Measurements from ENCODE around the gene TUBGCP2.

The TUBGCP2 gene

GRCh38 chr10:133277993-133278576 is 30.6 kb downstream of the TUBGCP2 start:
- TF ChIP-seq, protein P1, sequence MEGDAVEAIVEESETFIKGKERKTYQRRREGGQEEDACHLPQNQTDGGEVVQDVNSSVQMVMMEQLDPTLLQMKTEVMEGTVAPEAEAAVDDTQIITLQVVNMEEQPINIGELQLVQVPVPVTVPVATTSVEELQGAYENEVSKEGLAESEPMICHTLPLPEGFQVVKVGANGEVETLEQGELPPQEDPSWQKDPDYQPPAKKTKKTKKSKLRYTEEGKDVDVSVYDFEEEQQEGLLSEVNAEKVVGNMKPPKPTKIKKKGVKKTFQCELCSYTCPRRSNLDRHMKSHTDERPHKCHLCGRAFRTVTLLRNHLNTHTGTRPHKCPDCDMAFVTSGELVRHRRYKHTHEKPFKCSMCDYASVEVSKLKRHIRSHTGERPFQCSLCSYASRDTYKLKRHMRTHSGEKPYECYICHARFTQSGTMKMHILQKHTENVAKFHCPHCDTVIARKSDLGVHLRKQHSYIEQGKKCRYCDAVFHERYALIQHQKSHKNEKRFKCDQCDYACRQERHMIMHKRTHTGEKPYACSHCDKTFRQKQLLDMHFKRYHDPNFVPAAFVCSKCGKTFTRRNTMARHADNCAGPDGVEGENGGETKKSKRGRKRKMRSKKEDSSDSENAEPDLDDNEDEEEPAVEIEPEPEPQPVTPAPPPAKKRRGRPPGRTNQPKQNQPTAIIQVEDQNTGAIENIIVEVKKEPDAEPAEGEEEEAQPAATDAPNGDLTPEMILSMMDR (IDR thresholded peaks at IDR 0.05; ENCODE audit: poor library complexity, severe bottlenecking): no peak
- peak overlapping the region; percentile 90 for H3K27ac ChIP-seq (ENCODE audit: poor library complexity, severe bottlenecking)
- no peak for DNase-seq (ENCODE audit: low spot score)
- no peaks in the 10 kb centered on the region for H3K9me3 ChIP-seq (ENCODE audit: severe bottlenecking)
- ATAC-seq (ENCODE audit: low read depth): no peak
- H3K4me1 ChIP-seq (ENCODE audit: insufficient read depth, poor library complexity, severe bottlenecking): peaks cover 42% of the 10 kb centered on the region
- peaks cover 33% of the 10 kb centered on the region for H3K36me3 ChIP-seq (ENCODE audit: low read depth)
- H3K4me3 ChIP-seq (ENCODE audit: severe bottlenecking): no peak overlapping the region
- H3K27me3 ChIP-seq (ENCODE audit: insufficient read depth, poor library complexity, severe bottlenecking): no peaks in the 10 kb centered on the region

DNA sequence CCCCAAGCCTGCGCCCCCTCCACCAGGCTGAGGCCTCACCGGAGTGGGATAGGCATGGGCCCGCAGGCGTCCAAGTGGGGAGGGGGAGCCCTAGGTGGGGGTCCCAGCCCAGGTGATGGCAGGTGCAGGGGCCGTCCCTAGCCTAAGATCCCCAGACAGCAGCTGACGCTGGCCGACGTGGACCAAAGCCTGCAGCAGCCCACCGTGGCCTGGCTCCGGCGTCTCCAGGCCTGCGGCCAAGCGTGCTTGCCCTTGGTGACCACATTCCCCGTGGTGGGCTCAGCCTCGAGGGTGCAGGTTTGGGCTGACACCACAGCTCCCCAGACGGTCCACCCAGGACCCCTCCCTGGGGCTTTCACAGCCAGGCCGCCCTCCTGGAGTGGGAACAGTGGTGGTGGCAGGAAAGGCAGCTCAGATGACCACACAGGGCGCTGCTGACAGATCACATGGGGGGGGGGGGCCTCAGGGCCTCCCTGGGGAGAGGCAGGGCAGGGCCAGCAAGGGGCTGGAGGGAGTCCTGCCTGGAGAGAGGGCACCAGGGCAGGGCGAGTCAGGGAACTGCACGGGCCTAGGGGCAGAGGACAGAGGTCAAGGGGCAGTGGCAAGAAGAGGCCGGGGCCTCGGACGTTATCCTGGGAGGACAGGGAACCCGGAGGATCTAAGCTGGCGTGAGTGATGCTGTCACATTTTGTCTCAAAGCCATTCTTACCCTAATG is 31.2 kb downstream of the TUBGCP2 start:
- Histone ChIP-seq H3K27me3 (ENCODE audit: insufficient read depth, poor library complexity, severe bottlenecking) (no peaks in the 10 kb centered on the region), H3K27ac (ENCODE audit: poor library complexity, severe bottlenecking) (peak overlapping the region; percentile 90), H3K36me3 (ENCODE audit: low read depth) (peaks cover 29% of the 10 kb centered on the region), H3K4me1 (ENCODE audit: insufficient read depth, poor library complexity, severe bottlenecking) (peaks cover 42% of the 10 kb centered on the region), H3K4me3 (ENCODE audit: severe bottlenecking) (no peak overlapping the region), H3K9me3 (ENCODE audit: severe bottlenecking) (no peaks in the 10 kb centered on the region)
- DNase-seq (ENCODE audit: low spot score) (no peak), ATAC-seq (ENCODE audit: low read depth) (no peak)
- TF ChIP-seq, protein P1 (IDR thresholded peaks at IDR 0.05; ENCODE audit: poor library complexity, severe bottlenecking): no peak

DNA sequence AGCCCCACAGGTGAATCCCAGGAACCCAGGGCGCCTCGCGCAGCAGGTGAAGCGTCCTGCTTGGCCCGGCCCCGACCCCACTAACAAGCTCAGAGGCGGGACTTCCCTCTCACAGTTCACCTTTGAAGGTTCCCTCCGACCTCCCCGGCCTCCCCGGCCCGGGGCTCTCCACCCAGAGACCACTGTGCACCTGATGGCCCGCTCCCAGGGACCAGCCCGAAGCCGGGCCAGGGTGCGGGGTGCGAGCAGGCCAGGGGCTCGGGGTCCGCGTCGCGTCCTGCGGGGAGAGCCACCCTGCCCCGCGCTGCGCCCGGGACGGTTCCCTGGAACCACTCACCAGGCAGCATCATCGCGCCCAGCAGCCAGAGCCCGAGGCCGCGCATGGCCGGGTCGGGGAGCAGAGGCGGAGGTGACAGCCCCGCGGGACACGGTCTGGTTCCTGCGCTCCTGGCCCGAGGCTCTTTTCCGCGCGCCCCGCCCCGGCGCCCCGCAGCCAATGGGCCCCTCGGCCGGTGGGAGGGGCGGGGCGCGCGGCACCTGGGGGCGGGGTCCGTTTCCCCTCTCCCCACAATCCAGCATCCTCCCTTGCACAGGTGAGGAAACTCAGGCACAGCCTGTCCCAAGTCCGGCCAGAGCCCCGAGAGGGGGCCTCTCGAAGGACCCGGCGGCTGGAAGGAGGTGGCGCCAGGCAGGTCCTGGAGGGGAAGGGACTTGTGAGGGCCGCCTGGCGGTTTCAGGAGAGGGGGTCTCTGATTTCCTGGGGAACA is 32.1 kb downstream of the TUBGCP2 start, which contains the start of gene ADAM8:
TSS of gene ADAM8 (minus strand) at position 434 of the 767 bp plus-strand sequence. CDS start at position 383, 51 bp downstream.
- H3K27me3 ChIP-seq (ENCODE audit: insufficient read depth, poor library complexity, severe bottlenecking): no peaks in the 10 kb centered on the region
- H3K4me1 ChIP-seq (ENCODE audit: insufficient read depth, poor library complexity, severe bottlenecking): peaks cover 42% of the 10 kb centered on the region
- peak within 1 kb of the TSS; percentile 90 for H3K27ac ChIP-seq (ENCODE audit: poor library complexity, severe bottlenecking)
- peak within 1 kb of the TSS; percentile 43 for H3K4me3 ChIP-seq (ENCODE audit: severe bottlenecking)
- no peaks in the 10 kb centered on the region for H3K9me3 ChIP-seq (ENCODE audit: severe bottlenecking)
- TF ChIP-seq, protein P1 (IDR thresholded peaks at IDR 0.05; ENCODE audit: poor library complexity, severe bottlenecking): no peak
- DNase-seq (ENCODE audit: low spot score) (no peak), ATAC-seq (ENCODE audit: low read depth) (peak; percentile 35)
- H3K36me3 ChIP-seq (ENCODE audit: low read depth): peaks cover 25% of the 10 kb centered on the region

GRCh38 chr10:133276100-133276434 is 32.6 kb downstream of the TUBGCP2 start:
- Histone ChIP-seq H3K27ac (ENCODE audit: poor library complexity, severe bottlenecking) (peak overlapping the region; percentile 90), H3K9me3 (ENCODE audit: severe bottlenecking) (no peaks in the 10 kb centered on the region), H3K4me3 (ENCODE audit: severe bottlenecking) (peak overlapping the region; percentile 43), H3K36me3 (ENCODE audit: low read depth) (peaks cover 25% of the 10 kb centered on the region), H3K27me3 (ENCODE audit: insufficient read depth, poor library complexity, severe bottlenecking) (no peaks in the 10 kb centered on the region), H3K4me1 (ENCODE audit: insufficient read depth, poor library complexity, severe bottlenecking) (peaks cover 42% of the 10 kb centered on the region)
- ATAC-seq (ENCODE audit: low read depth) (no peak), DNase-seq (ENCODE audit: low spot score) (no peak)
- TF ChIP-seq, protein P1 (IDR thresholded peaks at IDR 0.05; ENCODE audit: poor library complexity, severe bottlenecking): no peak
